Heart left ventricle (tissue), 13 donors: Measurements from ENCODE around the gene ZNF526.

Experiments used
- CTCF ChIP-seq, 12 donors: fragments of 200-600 bp; sonication (generic) in 4 of 12; IDR thresholded peaks; one replicate each; pipeline versions ENCODE4 v1.5.0 to v1.8.0; 2018 to 2022; ENCODE audit warnings: antibody characterized with exemption in 12 of 12, mild to moderate bottlenecking in 5 of 12
- POLR2A ChIP-seq, 2 donors: fragments of 450-650 bp; IDR thresholded peaks; one replicate each; pipeline ENCODE4 v1.6.1; 2017; ENCODE audit warnings: antibody characterized with exemption in 2 of 2, mild to moderate bottlenecking in 2 of 2, moderate library complexity in 2 of 2
- donor health status: ischemic (EF 13 %, LVEDD 7.1; RV severe dilation, severe dysfunction).
- donor health status: DM: no; HTN: yes; CAD: no.
- donor health status: DM: no; HTN: no; CAD: no.
- donor health status: ischemic (EF 25% LVEDD 6.9; RV normal size, moderate dysfunction).
- donor health status: ischemic (EF 25% LVEDD 5.7; RV mildly dilated, moderate dysfunction).
- donor health status: ischemic (EF 35%, LVEDD 5.7; RV mildly dilated, moderate dysfunction).
- donor health status: nonischemic (EF 11% LVEDD 7.7; RV severe dilation, severe dysfunction).
- donor health status: DM: yes; HTN: yes; CAD: no.
- donor health status: PGD.
- donor health status: ischemic (EF 29% LVEDD 5.4; RV normal size, mild dysfunction).
- donor health status: nonischemic (EF 23%, LVEDD 6.1; RV moderate dilation, normal function).

GRCh38 chr19:42178791-42179674, 41.1 kb upstream of the ZNF526 start:
- TF ChIP-seq CTCF (IDR thresholded peaks at IDR 0.05) (peak in 2 of 12 donors; percentile 11 to 12), POLR2A (IDR thresholded peaks at IDR 0.05) (no peak)
